H1 (cell line): ENCODE data around the gene GOLGA8Q. TPM values are rescaled to one million over a fixed set of nuclear protein-coding genes. Genes with fewer than 3 reads are reported as not detected.
"Not testable (repeated sequence)": the region's sequence is repeated elsewhere in the genome, so short reads cannot be mapped to it uniquely, and the experiment has no call there.

ENCODE experiments used
- CTCF ChIA-PET: fragments of 300-600 bp; sonication (Branson Sonifier 250); formaldehyde crosslinking; loops from one replicate; lab custom pipeline; 2021; ENCODE audit not compliant: partially characterized antibody; lab: Charles Lee
- POLR2A ChIA-PET: fragments of 300-600 bp; sonication (Branson Sonifier 250); formaldehyde crosslinking; loops from one replicate; lab custom pipeline; 2021; ENCODE audit warnings: inconsistent platforms; ENCODE audit not compliant: partially characterized antibody; lab: Charles Lee
- DNase-seq, 2 experiments: peaks; one replicate each; pipeline versions ENCODE4 v3.0.0 to v3.0.0-alpha.2; 2010 to 2022; ENCODE audit warnings: low spot score in 2 of 2, low read depth in 1 of 2, mixed read lengths in 1 of 2
- FAIRE-seq: peaks from 2 replicates; lab custom pipeline; 2011; peaks lifted over from hg19 to GRCh38; lab: Jason Lieb, UNC
- H2AFZ ChIP-seq: 2 replicates; pipeline ENCODE4 v1.8.1; 2012; ENCODE audit warnings: low read length, inconsistent platforms
- H2AK5ac ChIP-seq: 2 replicates; pipeline ENCODE4 v1.6.1; 2013; ENCODE audit warnings: low read depth, low read length
- H2BK120ac ChIP-seq: replicated peaks from 2 replicates; pipeline ENCODE3; 2013; ENCODE audit warnings: low read depth, low read length, inconsistent platforms
- H2BK12ac ChIP-seq: 2 replicates; pipeline ENCODE4 v1.6.1; 2013; ENCODE audit warnings: low read depth, low read length
- H2BK15ac ChIP-seq: 2 replicates; pipeline ENCODE4 v1.6.1; 2013; ENCODE audit warnings: low read length
- H2BK20ac ChIP-seq: 2 replicates; pipeline ENCODE4 v1.6.1; 2013; ENCODE audit warnings: low read length
- H2BK5ac ChIP-seq: 2 replicates; pipeline ENCODE4 v1.6.1; 2013; ENCODE audit warnings: low read depth, low read length
- H3K14ac ChIP-seq: 2 replicates; pipeline ENCODE4 v1.6.1; 2013; ENCODE audit warnings: inconsistent platforms; ENCODE audit not compliant: insufficient read length
- H3K18ac ChIP-seq: 2 replicates; pipeline ENCODE4 v1.6.1; 2013; ENCODE audit warnings: low read length; ENCODE audit errors: extremely low read depth
- H3K23ac ChIP-seq: 2 replicates; pipeline ENCODE4 v1.6.1; 2013; ENCODE audit warnings: inconsistent platforms; ENCODE audit not compliant: insufficient read length
- H3K23me2 ChIP-seq: 2 replicates; pipeline ENCODE4 v1.6.1; 2013; ENCODE audit warnings: low read depth, low read length
- H3K27ac ChIP-seq: 2 replicates; pipeline ENCODE4 v1.6.1; 2011; ENCODE audit warnings: low read depth, low read length, inconsistent platforms
- H3K27me3 ChIP-seq, 4 experiments: replicated peaks in 1 of 4; 1 replicate in 1 of 4; 2 replicates in 3 of 4; pipeline versions ENCODE4 v1.6.1 to v1.8.1; 2011 to 2013; ENCODE audit warnings: low read length in 3 of 4, mild to moderate bottlenecking in 3 of 4, inconsistent platforms in 2 of 4, mixed read lengths in 2 of 4, moderate library complexity in 1 of 4; ENCODE audit not compliant: control insufficient read depth in 3 of 4, insufficient read depth in 3 of 4; ENCODE audit errors: extremely low read depth in 1 of 4
- H3K36me3 ChIP-seq, 4 experiments: 2 replicates each; pipeline versions ENCODE4 v1.6.1 to v1.8.1; 2011 to 2013; ENCODE audit warnings: mild to moderate bottlenecking in 4 of 4, low read length in 3 of 4, moderate library complexity in 2 of 4, control low read depth in 1 of 4, inconsistent platforms in 1 of 4; ENCODE audit not compliant: insufficient read depth in 4 of 4, control insufficient read depth in 2 of 4
- H3K4ac ChIP-seq: replicated peaks from 2 replicates; pipeline ENCODE3; 2013; ENCODE audit warnings: low read length, low read depth, mixed read lengths, inconsistent platforms; ENCODE audit not compliant: insufficient read length
- H3K4me1 ChIP-seq, 4 experiments: replicated peaks in 1 of 4; 1 replicate in 1 of 4; 2 replicates in 3 of 4; pipeline versions ENCODE4 v1.6.1 to v1.8.1; 2011 to 2013; ENCODE audit warnings: low read length in 3 of 4, inconsistent platforms in 2 of 4, mixed read lengths in 1 of 4; ENCODE audit not compliant: insufficient read depth in 4 of 4, control insufficient read depth in 3 of 4
- H3K4me2 ChIP-seq, 2 experiments: 2 replicates each; pipeline versions ENCODE4 v1.6.1 to v1.8.1; 2011 to 2013; ENCODE audit warnings: low read depth in 2 of 2, low read length in 2 of 2, control low read depth in 1 of 2, inconsistent platforms in 1 of 2, mild to moderate bottlenecking in 1 of 2; ENCODE audit not compliant: insufficient read depth in 1 of 2
- H3K4me3 ChIP-seq, 4 experiments: fragments of 200-600, 300-600 bp in 1 of 4; sonication (generic), shearing (Covaris generic), sonication (Bioruptor Twin) in 1 of 4; 2 replicates each; pipeline versions ENCODE4 v1.5.1 to v1.8.1; 2011 to 2016; ENCODE audit warnings: low read length in 4 of 4, low read depth in 3 of 4, control low read depth in 2 of 4, inconsistent platforms in 2 of 4, mild to moderate bottlenecking in 2 of 4, mixed read lengths in 1 of 4, moderate library complexity in 1 of 4; ENCODE audit not compliant: insufficient read depth in 2 of 4; ENCODE audit errors: extremely low read depth in 1 of 4
- H3K56ac ChIP-seq: replicated peaks from 2 replicates; pipeline ENCODE3; 2013; ENCODE audit warnings: low read depth, mild to moderate bottlenecking, mixed read lengths, low read length, inconsistent platforms; ENCODE audit not compliant: insufficient read length
- H3K79me1 ChIP-seq: 2 replicates; pipeline ENCODE4 v1.6.1; 2013; ENCODE audit warnings: low read depth, low read length, control low read depth
- H3K79me2 ChIP-seq, 2 experiments: 2 replicates each; pipeline versions ENCODE4 v1.6.1 to v1.8.1; 2012 to 2013; ENCODE audit warnings: low read length in 2 of 2, mild to moderate bottlenecking in 2 of 2, inconsistent platforms in 1 of 2; ENCODE audit not compliant: insufficient read depth in 2 of 2, control insufficient read depth in 1 of 2
- H3K9ac ChIP-seq, 4 experiments: replicated peaks in 1 of 4; 1 replicate in 1 of 4; 2 replicates in 3 of 4; pipeline versions ENCODE4 v1.6.1 to v1.8.1; 2011 to 2013; ENCODE audit warnings: low read depth in 3 of 4, low read length in 3 of 4, control low read depth in 2 of 4, mild to moderate bottlenecking in 2 of 4, moderate library complexity in 2 of 4, inconsistent platforms in 1 of 4; ENCODE audit errors: extremely low read depth in 1 of 4
- H3K9me3 ChIP-seq, 2 experiments: 2 replicates each; pipeline versions ENCODE4 v1.6.1 to v1.8.1; 2012 to 2013; ENCODE audit warnings: mild to moderate bottlenecking in 2 of 2, moderate library complexity in 2 of 2, control low read depth in 1 of 2, inconsistent platforms in 1 of 2, low read depth in 1 of 2, low read length in 1 of 2, mixed read lengths in 1 of 2; ENCODE audit not compliant: insufficient read depth in 2 of 2
- H4K20me1 ChIP-seq, 2 experiments: replicated peaks in 1 of 2; 2 replicates each; pipeline versions ENCODE3 to v1.8.1; 2011 to 2013; ENCODE audit warnings: inconsistent platforms in 2 of 2, low read length in 2 of 2, mild to moderate bottlenecking in 1 of 2; ENCODE audit not compliant: insufficient read depth in 2 of 2, control insufficient read depth in 1 of 2
- H4K5ac ChIP-seq: 2 replicates; pipeline ENCODE4 v1.6.1; 2013; ENCODE audit warnings: low read length, low read depth, mixed read lengths, inconsistent platforms; ENCODE audit not compliant: insufficient read length
- H4K8ac ChIP-seq: 2 replicates; pipeline ENCODE4 v1.8.0; 2013; ENCODE audit warnings: mild to moderate bottlenecking, moderate library complexity, low read length, inconsistent platforms; ENCODE audit not compliant: insufficient read depth; ENCODE audit errors: extremely low read depth
- H4K91ac ChIP-seq: replicated peaks from 2 replicates; pipeline ENCODE3; 2013; ENCODE audit warnings: low read length, mixed read lengths, inconsistent platforms; ENCODE audit not compliant: insufficient read length
- WGBS, 2 experiments: shearing (Covaris generic) in 1 of 2; methylation state at CpG; one replicate each; pipeline versions ENCODE4 v1.1.6 to v1.1.7; 2013 to 2015; ENCODE audit warnings: low lambda C conversion rate in 2 of 2, mixed read lengths in 2 of 2, inconsistent platforms in 1 of 2, low coverage in 1 of 2, missing lambda C conversion rate in 1 of 2; ENCODE audit not compliant: insufficient replicate concordance in 2 of 2, insufficient coverage in 1 of 2, insufficient read length in 1 of 2; ENCODE audit errors: extremely low coverage in 1 of 2, missing lambda C conversion rate in 1 of 2; 5-methylcytosine and 5-hydroxymethylcytosine counted together
- polyA plus RNA-seq, 7 experiments: library from polyadenylated mRNA; depleted of rRNA in 3 of 7; stranded (reverse) in 5 of 7; unstranded in 2 of 7; fragments of >200 nt in 5 of 7; fragments of 200-250 nt in 2 of 7; gene quantifications; 1 replicate in 5 of 7; 2 replicates in 1 of 7; 4 replicates in 1 of 7; pipeline versions ENCODE4 v1.2.1 to v1.2.3, GENCODE V29; 2011 to 2013; ENCODE audit warnings: missing spikeins in 2 of 7, mixed read lengths in 2 of 7
- total RNA-seq: library from RNA; stranded (reverse); fragmentation: NEBNext Ultra II Directional; extraction: Animal tissue kit (Norgen Biotek cat#: 25700); gene quantifications from 2 replicates; pipeline ENCODE4 v1.2.1, GENCODE V29; 2021

Gene GOLGA8Q
- total and polyA plus RNA-seq, 2 of the 8 experiments (the other 6 are each of a cell fraction or from before 2014, with no cell fraction given), result not detected

GRCh38 chr15:30523453-30524243, 28.2 kb upstream of the GOLGA8Q start:
- H3K4me2 ChIP-seq, H2AK5ac ChIP-seq, H3K23ac ChIP-seq, H3K9ac ChIP-seq, H2BK15ac ChIP-seq, H3K4me3 ChIP-seq, H4K91ac ChIP-seq, H3K14ac ChIP-seq, H2BK120ac ChIP-seq, H3K27ac ChIP-seq, H4K5ac ChIP-seq, H2BK5ac ChIP-seq, H3K36me3 ChIP-seq, H2BK20ac ChIP-seq, H2AFZ ChIP-seq, H3K56ac ChIP-seq, H2BK12ac ChIP-seq, H3K9me3 ChIP-seq, H4K20me1 ChIP-seq, H3K79me1 ChIP-seq, POLR2A ChIA-PET, H4K8ac ChIP-seq, H3K23me2 ChIP-seq, H3K4ac ChIP-seq, H3K18ac ChIP-seq, H3K4me1 ChIP-seq, DNase-seq, H3K27me3 ChIP-seq, CTCF ChIA-PET, H3K79me2 ChIP-seq: not testable (repeated sequence)
- FAIRE-seq, result peak; percentile 78
- 90% methylated on average over 3 of the region's 7 CpGs; no CpG with 5 or more reads in 1 of the 2 experiments for WGBS, 2 experiments

- H2BK20ac ChIP-seq, H4K8ac ChIP-seq, FAIRE-seq, H3K79me2 ChIP-seq, H3K23me2 ChIP-seq, H3K56ac ChIP-seq, POLR2A ChIA-PET, H2BK15ac ChIP-seq, H3K27me3 ChIP-seq, H3K4ac ChIP-seq, H4K91ac ChIP-seq, H2BK12ac ChIP-seq, H3K4me2 ChIP-seq, CTCF ChIA-PET, H3K23ac ChIP-seq, H2AFZ ChIP-seq, H4K20me1 ChIP-seq, H3K79me1 ChIP-seq, H2AK5ac ChIP-seq, DNase-seq, H3K36me3 ChIP-seq, H3K27ac ChIP-seq, H3K4me3 ChIP-seq, H2BK5ac ChIP-seq, H3K9ac ChIP-seq, H2BK120ac ChIP-seq, H3K18ac ChIP-seq, H3K4me1 ChIP-seq, H3K9me3 ChIP-seq, H4K5ac ChIP-seq, H3K14ac ChIP-seq: not testable (repeated sequence)
- no CpG with 5 or more reads among the region's 4 CpGs for WGBS, 2 experiments
These were observed 25.9 kb upstream of the GOLGA8Q start for GRCh38 chr15:30525912-30526311.
